Adipocyte (in vitro differentiated cells): ENCODE results near the gene RERE.

Source experiments
- DNase-seq: peaks from one replicate; pipeline ENCODE4 v3.0.0-alpha.2; 2015; ENCODE audit warnings: low read depth
- H3K27me3 ChIP-seq: replicated peaks from 2 replicates; pipeline ENCODE4 v1.7.0; 2013; ENCODE audit warnings: mild to moderate bottlenecking, low read length, moderate library complexity; ENCODE audit not compliant: control insufficient read depth, insufficient read depth
- H3K36me3 ChIP-seq: 2 replicates; pipeline ENCODE4 v1.7.0; 2013; ENCODE audit warnings: low read length, mild to moderate bottlenecking, moderate library complexity; ENCODE audit not compliant: control insufficient read depth, insufficient read depth, severe bottlenecking
- H3K4me1 ChIP-seq: 2 replicates; pipeline ENCODE4 v1.7.0; 2013; ENCODE audit warnings: mild to moderate bottlenecking, low read length, moderate library complexity; ENCODE audit not compliant: control insufficient read depth, insufficient read depth
- H3K4me3 ChIP-seq: 2 replicates; pipeline ENCODE4 v1.7.0; 2013; ENCODE audit warnings: mild to moderate bottlenecking, low read length, moderate library complexity
- H3K9ac ChIP-seq: 2 replicates; pipeline ENCODE4 v1.7.0; 2013; ENCODE audit warnings: mild to moderate bottlenecking, low read length, moderate library complexity
- H3K9me3 ChIP-seq: 2 replicates; pipeline ENCODE4 v1.7.0; 2013; ENCODE audit warnings: mild to moderate bottlenecking, low read length, moderate library complexity; ENCODE audit not compliant: control insufficient read depth

The RERE gene

GRCh38 chr1:8642114-8642513 lies 175.3 kb downstream of the RERE start:
- H3K4me3 ChIP-seq: no peak overlapping the region
- no peaks in the 10 kb centered on the region for H3K9me3 ChIP-seq
- H3K9ac ChIP-seq: no peak overlapping the region
- DNase-seq: no peak
- no peaks in the 10 kb centered on the region for H3K36me3 ChIP-seq
- peaks cover 8% of the 10 kb centered on the region for H3K4me1 ChIP-seq
- no peaks in the 10 kb centered on the region for H3K27me3 ChIP-seq

- Histone ChIP-seq H3K36me3 (no peaks in the 10 kb centered on the region), H3K9ac (no peak overlapping the region), H3K9me3 (no peaks in the 10 kb centered on the region), H3K4me3 (no peak overlapping the region), H3K27me3 (no peaks in the 10 kb centered on the region), H3K4me1 (peaks cover 8% of the 10 kb centered on the region)
- DNase-seq: no peak
These were observed 176.0 kb downstream of the RERE start for GRCh38 chr1:8641377-8641997.

- H3K36me3 ChIP-seq: no peaks in the 10 kb centered on the region
- H3K4me1 ChIP-seq: peaks cover 8% of the 10 kb centered on the region
- no peak overlapping the region for H3K9ac ChIP-seq
- H3K9me3 ChIP-seq: no peaks in the 10 kb centered on the region
- DNase-seq: no peak
- no peaks in the 10 kb centered on the region for H3K27me3 ChIP-seq
- no peak overlapping the region for H3K4me3 ChIP-seq
These were observed 176.5 kb downstream of the RERE start for GRCh38 chr1:8640950-8641349.

GRCh38 chr1:8639148-8639547 lies 178.3 kb downstream of the RERE start:
- H3K36me3 ChIP-seq: no peaks in the 10 kb centered on the region
- H3K9ac ChIP-seq: no peak overlapping the region
- no peaks in the 10 kb centered on the region for H3K27me3 ChIP-seq
- H3K9me3 ChIP-seq: no peaks in the 10 kb centered on the region
- no peak for DNase-seq
- no peak overlapping the region for H3K4me3 ChIP-seq
- peaks cover 8% of the 10 kb centered on the region for H3K4me1 ChIP-seq

GRCh38 chr1:8633741-8634501 lies 183.5 kb downstream of the RERE start:
- H3K4me1 ChIP-seq: peaks cover 9% of the 10 kb centered on the region
- no peak overlapping the region for H3K9ac ChIP-seq
- H3K4me3 ChIP-seq: no peak overlapping the region
- H3K27me3 ChIP-seq: no peaks in the 10 kb centered on the region
- no peaks in the 10 kb centered on the region for H3K9me3 ChIP-seq
- no peaks in the 10 kb centered on the region for H3K36me3 ChIP-seq
- DNase-seq: no peak

- no peak overlapping the region for H3K4me3 ChIP-seq
- no peak overlapping the region for H3K9ac ChIP-seq
- no peaks in the 10 kb centered on the region for H3K36me3 ChIP-seq
- H3K9me3 ChIP-seq: no peaks in the 10 kb centered on the region
- peaks cover 22% of the 10 kb centered on the region for H3K4me1 ChIP-seq
- no peak for DNase-seq
- no peaks in the 10 kb centered on the region for H3K27me3 ChIP-seq
These were observed 185.3 kb downstream of the RERE start for GRCh38 chr1:8632102-8632501.

GRCh38 chr1:8631163-8631562 lies 186.3 kb downstream of the RERE start:
- H3K27me3 ChIP-seq: no peaks in the 10 kb centered on the region
- H3K9ac ChIP-seq: no peak overlapping the region
- no peaks in the 10 kb centered on the region for H3K36me3 ChIP-seq
- peak; percentile 9 for DNase-seq
- no peaks in the 10 kb centered on the region for H3K9me3 ChIP-seq
- H3K4me3 ChIP-seq: no peak overlapping the region
- peaks cover 32% of the 10 kb centered on the region for H3K4me1 ChIP-seq

- Histone ChIP-seq H3K9ac (no peak overlapping the region), H3K4me1 (peaks cover 41% of the 10 kb centered on the region), H3K36me3 (no peaks in the 10 kb centered on the region), H3K4me3 (no peak overlapping the region), H3K27me3 (no peaks in the 10 kb centered on the region), H3K9me3 (no peaks in the 10 kb centered on the region)
- DNase-seq: peak; percentile 43
These were observed 188.0 kb downstream of the RERE start for GRCh38 chr1:8629241-8630091.

- Histone ChIP-seq H3K9me3 (no peaks in the 10 kb centered on the region), H3K36me3 (no peaks in the 10 kb centered on the region), H3K4me3 (no peak overlapping the region), H3K9ac (no peak overlapping the region), H3K4me1 (peaks cover 41% of the 10 kb centered on the region), H3K27me3 (no peaks in the 10 kb centered on the region)
- DNase-seq: no peak
These were observed 188.8 kb downstream of the RERE start for GRCh38 chr1:8628606-8629005.

GRCh38 chr1:8627728-8628127 lies 189.7 kb downstream of the RERE start:
- no peaks in the 10 kb centered on the region for H3K27me3 ChIP-seq
- no peak overlapping the region for H3K9ac ChIP-seq
- H3K9me3 ChIP-seq: no peaks in the 10 kb centered on the region
- H3K36me3 ChIP-seq: no peaks in the 10 kb centered on the region
- H3K4me1 ChIP-seq: peaks cover 41% of the 10 kb centered on the region
- DNase-seq: no peak
- no peak overlapping the region for H3K4me3 ChIP-seq
